HG02678 (cell line): ENCODE measurements around the gene REEP6.
A peak's percentile ranks its signal among the peaks of the same experiment; 100 is the strongest.
"Not testable (repeated sequence)": the region's sequence is repeated elsewhere in the genome, so short reads cannot be mapped to it uniquely, and the experiment has no call there.

Experiments
- ATAC-seq: cut with Tn5 transposase; IDR thresholded peaks from one replicate; pipeline ENCODE4 v1.9.1; 2021; ENCODE audit warnings: mild to moderate bottlenecking, moderate library complexity; ENCODE audit not compliant: unreplicated experiment

REEP6 gene

DNA sequence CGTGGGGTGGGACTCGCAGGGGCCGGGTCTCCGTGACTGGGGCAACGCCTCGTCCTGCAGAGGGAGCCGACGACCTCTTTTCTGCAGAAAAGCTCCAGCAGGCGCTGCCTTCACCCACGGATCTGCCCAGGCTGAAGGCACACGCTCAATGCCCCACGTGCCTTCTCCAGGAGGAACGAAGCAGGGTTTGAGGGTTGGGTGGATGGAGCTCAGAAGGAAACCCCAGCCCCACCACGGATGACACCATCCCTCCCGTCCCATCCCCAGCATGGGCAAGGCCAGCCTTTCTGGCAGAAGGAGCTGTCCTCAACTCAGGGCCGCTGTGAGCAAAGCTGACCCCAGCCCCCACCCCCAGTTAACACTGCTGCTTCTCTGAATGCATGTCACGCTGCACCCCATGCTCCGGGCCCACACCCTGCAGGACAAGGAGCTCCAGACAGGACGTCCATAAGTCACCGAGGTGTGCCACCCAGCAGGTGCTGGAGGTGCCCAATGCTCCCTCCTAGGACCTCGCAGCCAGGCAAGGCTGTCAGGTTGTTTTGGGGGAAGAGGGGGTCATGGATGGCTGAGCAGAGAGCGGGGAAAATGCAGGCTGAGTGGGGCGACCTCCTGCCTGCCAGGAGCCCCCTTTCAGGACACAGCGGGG is 19.3 kb upstream of the REEP6 start:
- no peak for ATAC-seq

DNA sequence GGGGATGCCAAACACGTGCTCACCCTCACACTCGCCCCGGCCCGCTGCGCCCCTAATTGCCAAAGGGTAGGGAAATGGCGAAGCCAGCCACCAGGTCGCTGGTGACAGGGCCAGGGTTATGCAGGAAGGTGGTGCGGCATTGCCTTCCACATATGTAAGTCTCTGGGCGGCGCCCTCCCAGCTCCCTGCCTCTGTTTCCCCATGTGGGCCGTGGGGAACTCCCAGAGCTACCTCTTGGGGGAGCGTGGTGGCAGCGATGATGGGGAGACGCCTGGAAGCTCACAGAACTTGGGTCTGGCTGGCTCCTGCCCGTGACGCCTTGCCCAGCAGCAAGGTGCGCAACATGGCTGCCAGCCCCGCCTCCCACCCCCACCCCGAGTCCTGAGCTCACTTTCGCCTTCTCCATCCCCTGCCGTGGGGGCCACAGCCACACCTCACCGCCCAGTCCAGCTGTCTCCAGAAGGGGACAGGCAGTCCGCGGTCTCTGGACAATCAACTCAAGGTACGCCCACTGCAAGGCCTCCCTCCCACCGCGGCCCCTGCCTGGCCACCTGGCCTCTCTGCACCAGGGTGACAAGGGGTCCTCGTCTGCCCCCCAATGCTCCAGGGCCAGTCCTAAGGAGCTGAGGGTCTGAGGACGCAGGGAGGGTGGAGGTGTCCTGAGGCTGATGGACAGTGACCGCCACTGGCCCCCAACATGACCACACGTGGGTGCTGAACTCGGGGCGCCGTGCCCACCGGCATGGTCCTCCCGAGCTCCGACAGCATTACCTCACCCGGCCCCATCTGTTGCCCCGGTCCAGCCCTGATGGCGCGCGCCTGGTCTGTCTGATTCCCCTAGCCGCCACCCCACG is 18.5 kb upstream of the REEP6 start:
- ATAC-seq = no peak

DNA sequence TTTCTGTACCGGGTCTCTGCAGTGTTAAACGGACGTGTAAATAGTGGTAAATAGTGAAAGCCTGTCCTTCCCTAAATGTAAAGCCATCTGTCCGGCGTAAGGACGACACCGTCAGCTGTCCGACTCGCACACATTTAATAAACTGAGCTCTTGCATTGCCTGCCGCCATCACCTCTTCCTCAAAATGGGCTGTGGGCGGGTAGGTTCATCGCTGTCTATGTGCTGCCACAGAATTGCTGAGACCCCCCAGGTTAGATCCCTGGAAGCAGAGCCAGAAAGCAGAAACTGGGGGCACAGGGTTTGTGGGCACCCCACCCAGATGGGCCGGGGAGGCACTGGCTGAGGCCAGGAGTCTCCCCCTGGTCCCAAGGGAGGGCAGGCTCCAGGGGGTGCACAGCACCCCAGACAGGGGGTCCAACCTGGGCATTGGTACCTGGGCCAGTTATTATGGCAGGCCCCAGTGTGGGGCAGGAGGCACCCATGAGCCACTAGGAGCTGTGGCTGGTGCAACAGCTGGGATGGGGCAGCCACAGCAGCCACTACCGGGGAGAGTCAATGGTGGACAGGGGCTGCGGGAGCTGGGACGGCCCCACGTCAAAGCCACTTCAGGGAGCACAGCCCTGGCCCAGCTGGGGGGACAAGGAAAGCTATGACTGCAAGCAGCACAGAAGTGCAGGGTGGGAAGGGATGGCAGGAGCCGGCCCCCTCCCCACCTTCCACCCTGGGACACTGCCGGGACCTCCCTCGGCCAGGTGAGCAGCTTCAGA is 17.7 kb upstream of the REEP6 start:
- no peak for ATAC-seq

DNA sequence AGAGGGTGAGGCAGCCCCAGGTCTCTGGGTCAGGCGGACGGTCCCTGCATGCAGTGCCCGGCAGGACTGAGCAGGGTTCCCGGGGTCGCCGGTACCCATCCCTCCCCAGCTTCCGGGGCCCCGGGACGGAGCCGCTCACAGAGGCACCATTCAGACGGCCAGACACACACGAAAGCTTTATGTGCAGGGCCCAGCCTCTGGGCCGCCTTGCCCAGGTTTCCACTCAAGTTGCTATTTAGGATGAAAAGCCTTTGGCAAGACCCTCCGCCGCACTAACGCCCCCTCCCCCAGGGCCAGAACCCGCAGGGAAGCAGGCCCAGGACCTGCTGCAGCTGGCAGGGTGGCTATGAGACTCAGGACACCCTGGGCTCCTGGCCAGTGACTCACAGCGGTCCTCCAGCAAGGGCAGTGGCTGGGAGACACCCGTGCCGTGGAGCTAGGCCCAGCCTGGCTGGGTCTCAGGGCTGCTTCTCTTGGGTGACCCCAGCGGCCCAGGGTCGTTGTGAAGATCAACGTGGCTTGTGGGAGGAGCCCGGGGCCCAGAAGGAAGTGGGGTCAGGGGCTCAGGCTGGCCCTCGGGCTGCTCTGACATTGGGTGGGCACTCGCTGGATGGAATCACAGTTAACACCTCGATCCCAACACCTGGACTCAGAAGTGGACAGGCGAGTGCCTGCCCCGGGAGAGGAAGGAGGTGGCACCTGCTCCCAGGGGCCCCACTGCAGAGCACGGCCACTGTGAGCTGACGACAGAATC is 16.8 kb upstream of the REEP6 start:
- no peak for ATAC-seq

DNA sequence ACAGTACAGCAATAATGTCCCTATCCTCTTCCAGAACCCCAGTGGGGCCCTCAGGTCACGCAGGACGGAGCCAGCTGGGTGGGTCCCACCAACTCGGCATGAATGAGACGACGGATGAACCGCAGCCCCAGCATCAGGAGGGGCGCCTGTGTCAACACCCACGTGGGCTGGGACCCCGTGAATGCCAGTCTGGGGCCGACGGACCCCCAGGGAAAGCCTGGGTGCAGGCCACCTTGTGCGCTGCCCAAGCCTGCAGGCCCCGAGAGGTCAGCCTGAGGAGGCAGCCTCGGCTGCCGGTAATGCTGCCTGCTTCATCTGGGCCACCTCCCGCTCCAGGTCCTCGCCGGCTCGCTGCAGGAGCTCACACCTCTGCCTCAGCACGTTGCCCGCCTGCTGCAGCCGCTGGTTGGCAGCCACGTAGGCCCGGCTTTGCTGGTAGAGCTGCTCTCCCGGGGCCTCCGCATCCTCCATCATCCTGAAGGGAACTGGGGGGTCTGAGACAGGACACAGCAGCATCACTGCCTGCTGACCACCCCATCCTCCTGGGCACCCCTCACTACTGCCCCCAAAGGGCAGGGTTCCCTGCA is 16.1 kb upstream of the REEP6 start:
- no peak for ATAC-seq

DNA sequence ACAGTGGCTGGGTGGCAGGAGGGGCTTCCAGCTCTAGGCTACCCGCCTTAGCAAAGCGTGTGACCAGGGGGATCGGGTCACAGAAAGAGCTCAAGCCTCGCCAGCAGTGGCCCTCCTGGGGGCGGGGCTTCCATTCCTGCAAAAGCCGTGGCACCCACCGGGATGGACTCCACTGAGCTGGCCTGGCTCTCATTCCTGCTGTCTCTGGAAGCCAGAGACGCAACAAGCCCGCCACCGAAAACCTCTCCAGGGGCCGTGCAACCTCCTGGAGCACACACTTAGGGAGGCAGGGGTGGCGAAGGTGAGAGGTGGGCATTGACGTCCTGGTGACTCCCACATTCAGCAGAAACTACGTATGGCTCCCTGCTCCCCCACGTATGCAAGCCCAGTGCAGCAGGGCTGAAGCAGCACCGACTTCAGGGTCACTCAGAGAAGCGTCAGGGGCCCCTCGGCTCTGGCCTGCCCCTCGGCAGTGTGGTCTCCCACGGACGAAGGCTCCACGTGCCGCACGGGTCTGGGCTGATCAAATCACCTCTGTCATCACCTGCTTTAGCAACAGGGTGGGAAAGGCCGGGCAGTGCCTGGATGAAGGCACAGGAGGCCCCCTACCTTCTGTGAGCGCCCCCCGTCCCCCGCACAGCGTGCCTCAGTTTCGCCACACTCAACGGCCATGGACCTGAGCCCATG is 15.1 kb upstream of the REEP6 start:
- ATAC-seq = no peak

DNA sequence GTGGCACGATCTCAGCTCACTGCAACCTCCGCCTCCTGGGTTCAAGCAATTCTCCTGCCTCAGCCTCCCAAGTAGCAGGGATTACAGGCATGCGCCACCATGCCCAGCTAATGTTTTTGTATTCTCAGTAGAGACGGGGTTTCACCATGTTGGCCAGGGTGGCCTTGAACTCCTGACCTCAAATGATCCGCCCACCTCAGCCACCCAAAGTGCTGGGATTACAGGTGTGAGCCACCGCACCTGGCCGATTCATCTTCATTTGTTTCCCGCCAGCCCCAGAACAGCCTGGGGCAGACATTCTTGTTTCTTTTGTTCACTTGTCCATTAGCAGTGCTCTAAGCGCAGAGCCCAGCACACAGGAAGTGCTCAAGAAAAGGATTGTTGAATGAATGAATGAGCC is 13.9 kb upstream of the REEP6 start:
- not testable (repeated sequence) for ATAC-seq

DNA sequence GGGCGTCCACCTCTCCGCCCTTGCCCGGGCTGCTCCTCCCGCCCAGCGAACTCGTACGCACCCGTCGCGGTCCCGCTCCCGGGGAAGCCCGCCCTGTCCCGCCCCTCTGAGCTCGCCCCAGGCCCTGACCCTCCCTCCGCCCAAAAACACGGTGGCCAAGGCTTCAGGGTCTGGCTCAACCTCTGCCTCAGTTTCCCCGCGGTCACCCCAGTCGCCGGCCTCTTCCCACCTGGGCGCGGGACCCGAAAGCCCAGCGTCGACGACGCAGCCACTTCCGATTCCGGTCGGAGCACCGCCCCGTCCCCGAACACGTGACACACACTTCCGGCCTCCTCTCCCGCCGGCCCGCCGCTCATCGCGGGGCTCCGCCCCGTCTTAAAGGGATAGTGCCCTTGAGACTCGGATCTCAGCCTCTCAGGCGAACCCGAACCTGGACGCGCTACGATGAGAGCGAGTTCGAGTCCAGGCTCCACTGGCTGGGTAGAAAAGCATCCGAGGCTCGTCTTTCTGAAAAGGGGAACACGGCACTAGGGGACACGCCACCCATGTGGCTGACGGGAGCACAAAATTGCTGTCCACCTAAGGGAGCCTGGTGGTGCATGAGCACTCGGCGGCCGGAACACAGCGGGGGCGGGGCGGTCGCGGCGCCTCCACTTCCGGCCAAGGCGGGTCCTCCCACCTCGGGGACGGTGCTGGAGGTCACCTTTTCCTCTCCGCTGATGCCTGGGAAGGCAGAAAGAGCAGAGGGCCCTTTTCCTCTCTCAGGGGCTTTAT is 11.9 kb upstream of the REEP6 start, which contains the start of gene C19orf25:
Gene C19orf25 (minus strand): TSS at position 282 of the 774 bp plus-strand sequence. CDS start 312 bp downstream, outside the sequence.
- peak; percentile 88 for ATAC-seq

DNA sequence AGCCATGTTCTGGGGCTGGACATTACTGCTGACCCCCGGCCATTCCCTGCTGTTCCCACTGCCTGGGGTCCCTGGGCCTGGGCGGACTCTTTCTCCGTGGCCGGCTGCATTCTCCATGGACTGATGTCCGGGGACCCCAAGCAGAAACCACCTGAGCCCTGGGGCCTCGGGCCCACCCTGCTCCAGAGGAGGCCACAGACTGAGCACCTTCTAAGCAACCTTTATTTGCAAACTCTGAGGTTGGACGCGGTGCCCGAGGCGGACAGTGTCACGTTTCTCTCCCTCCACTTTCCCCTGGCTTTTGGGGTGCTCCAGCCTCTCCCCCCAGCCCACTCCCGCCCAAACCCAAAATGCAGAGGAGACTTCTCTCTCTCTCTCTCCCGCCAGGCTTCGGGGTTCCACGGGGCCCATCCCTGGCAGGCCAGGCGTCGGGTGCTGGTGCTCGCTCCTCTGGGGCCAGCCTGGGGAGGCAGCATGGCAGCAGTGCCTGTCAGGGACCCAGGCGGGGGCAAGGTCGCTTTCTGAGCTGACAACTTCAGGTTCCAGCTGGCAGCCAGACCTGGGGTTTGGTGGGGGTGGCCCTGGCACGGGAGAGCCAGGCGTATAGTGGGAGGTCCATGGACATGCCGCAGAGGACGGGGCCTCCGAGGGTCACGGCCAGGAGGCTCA is 9.6 kb upstream of the REEP6 start:
- ATAC-seq = no peak

DNA sequence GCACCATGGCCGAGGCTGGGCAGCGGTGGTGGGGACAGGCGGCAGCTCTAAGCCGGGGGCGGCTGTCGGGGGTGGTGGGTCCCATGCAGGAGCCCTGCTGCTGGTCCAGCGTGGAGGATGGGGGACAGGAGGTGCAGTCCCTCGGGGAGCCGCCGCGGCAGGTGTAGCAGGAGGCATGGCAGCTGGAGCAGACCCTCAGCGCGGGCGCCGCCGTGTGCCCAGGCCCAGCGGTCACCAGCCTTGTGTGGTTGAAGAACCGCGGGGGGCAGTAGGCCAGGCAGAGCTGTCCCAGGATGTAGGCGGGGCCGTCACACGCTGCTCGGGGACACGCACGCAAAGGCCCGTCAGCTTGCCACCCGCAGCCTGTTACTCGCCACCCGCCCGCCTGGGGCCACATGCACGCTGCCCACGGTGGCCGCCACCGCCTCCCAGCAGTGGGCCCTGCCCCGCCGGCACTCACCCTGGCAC is 9.1 kb upstream of the REEP6 start:
- no peak for ATAC-seq

DNA sequence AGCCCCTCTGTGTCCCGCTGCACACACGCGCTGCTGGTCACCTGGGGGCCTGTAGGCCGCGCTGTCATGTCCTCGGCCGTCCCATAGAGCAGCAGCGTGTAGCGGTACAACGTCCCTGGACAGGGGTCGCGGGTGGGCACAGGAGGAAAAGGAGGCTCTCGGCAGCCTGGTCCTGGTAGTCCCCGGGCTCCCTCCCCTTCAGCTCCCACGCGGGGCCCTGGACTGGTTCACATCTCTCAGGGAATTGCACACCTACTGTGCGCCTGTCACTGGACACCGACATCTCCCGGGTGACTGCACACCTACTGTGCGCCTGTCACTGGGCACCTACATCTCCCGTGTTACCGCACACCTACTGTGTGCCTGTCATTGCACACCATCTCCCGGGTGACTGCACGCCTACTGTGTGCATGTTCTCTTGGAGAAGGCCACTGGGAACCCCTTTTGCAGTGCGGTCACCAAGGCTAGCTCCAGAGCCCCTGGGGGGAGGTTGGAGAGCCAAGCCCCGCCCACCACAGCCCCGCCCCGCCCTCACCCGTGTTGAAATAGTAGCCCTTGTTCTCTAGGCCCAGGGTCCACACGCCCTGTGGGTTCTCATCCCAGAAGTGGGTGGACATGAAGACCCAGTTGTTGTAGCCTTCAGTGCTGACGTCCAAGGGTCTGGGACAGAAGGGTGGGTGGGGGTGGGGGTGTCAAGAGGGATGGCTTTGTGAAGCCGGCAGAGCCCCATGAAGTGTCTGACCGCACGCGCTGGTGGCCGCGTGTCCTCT is 8.4 kb upstream of the REEP6 start:
- no peak for ATAC-seq

DNA sequence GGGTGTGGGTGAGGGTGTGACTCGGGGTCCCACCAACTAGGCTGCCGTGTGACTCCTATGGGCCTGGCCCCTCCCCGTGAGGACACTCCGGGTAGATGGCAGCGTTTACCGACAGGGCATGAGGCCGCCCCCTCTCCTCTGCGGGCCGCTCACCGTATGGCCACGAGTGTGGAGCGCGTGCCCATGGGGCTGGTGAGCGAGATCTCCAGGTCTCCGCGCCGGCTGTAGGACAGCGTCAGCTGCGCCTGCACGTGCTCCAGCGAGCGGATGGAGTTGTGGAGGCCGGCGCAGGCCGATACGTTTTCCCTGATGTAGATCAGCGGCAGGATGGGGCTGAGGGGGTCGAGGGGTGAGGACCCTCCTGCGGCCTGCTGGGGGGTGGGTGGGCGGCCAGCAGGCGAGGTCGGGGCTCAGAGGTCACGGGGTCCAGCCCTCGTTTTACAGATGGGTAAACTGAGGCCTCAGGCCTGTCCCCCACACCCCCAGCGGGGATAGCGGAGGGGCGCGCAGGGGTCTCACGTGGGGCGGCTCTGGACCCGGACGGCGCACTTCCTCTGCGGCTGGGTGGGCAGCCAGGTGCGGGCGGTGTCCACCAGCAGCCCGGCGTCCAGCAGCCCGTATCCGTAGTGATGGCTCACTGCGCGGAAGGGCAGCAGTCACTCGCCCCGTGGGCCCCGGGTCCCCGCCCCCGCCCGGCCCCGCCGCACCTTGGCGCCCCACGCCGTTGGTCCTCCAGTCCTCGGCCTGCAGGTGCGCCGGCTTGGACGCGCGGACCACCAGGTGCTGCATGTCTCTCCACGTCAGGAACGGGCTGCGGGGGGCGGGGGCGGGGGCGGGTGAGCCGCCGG is 7.6 kb upstream of the REEP6 start:
- ATAC-seq = no peak

DNA sequence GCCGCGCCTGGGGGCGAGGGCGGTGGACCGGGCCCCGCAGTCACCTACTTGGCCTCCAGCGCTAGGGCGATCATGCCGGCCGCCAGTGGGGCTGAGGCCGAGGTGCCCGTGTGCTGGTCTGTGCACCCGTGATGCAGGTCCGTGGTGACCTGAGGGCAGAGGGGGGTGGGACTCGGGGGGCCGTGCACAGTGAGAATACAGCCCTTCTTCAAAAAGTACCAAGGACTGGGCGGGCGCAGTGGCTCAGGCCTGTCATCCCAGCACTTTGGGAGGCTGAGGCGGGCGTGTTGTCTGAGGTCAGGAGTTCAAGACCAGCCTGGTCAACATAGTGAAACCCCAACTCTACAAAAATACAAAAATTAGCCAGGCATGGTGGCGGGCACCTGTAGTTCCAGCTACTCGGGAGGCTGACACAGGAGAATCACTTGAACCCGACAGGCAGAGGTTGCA is 7.0 kb upstream of the REEP6 start:
- ATAC-seq = no peak

DNA sequence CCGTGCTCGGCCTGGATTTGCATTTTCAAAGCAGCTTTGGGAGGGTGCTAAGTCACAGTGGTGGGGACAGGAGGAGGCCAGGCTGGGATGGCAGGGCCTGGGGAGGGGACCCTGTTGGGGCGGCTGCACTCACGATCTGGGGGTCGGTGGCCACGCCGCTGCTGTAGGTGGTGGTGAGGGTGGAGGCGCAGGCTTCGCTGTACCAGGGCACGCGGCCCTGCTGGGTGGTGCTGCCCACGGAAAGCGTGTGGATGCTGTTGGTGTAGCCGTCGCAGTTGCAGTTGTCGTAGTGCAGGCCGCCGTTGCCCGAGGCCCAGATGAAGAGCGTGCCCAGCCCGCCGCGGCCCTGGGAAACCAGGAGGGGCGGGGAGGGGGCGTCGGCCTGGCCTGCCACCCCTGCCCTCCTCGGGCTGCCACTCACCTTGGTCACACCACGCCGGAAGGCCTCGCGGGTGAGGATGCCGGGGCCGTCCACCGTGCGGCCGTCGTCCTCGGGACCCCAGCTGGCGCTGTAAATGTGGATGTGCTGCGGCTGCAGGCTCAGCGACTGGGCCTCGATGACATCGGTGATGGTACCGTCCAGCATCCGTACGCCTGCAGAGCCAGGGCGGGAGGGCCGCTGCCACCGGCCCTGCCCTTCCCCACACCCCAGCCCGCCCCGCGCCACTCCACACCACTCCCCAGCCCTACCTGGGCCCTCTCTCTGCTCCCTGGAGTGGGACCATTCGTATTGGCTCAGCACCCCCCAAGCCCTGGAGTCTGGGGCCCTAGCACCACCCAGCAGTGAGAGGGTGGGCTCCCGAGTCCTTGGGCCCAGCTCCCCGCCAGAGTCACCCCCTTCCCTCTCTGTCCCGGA is 4.0 kb upstream of the REEP6 start:
- no peak for ATAC-seq

DNA sequence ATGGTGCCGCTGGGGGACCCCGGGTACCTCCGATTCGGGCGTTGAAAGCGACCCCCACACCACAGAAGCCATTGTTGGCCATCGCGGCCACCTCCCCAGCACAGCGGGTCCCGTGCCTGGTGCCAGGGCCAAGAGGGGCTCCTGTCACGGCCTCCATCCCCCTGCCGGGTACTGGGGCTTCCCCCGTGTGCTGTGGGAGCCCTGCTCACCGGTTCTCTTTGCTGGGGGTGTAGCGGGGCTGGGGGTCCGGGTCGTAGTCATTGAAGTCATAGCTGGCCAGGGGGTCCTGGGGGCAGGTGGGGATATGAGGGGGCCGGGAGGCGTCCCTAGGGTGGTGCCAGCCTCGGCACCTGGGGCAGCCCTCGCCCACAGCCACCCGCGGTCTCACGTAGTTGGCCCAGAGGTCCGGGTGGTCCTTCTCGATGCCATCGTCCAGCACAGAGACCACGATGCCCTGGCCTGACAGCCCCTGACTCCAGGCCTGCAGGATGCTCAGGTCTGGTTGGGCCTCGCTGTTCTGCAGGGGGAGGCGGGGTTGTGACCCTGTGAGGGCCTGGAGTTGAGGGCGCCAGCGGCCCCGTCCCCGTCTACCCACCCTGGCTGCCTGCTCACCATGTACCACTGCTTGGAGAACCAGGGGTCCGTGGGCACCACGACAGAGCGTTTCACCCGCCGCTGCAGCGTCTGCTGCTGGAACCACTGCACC is 3.3 kb upstream of the REEP6 start:
- ATAC-seq = no peak
